Measurements from ENCODE around the gene S1PR4.
A peak's percentile ranks its signal among the peaks of the same experiment; 100 is the strongest.
"Not testable (repeated sequence)": the region's sequence is repeated elsewhere in the genome, so short reads cannot be mapped to it uniquely, and the experiment has no call there.

S1PR4 gene

GRCh38 chr19:3153286-3154230 lies 25.0 kb upstream of the S1PR4 start:
- no peak for DNase-seq

GRCh38 chr19:3154447-3154846 lies 24.1 kb upstream of the S1PR4 start:
- not testable (repeated sequence) for DNase-seq

GRCh38 chr19:3154957-3155736 lies 23.4 kb upstream of the S1PR4 start:
- peak; percentile 59 for DNase-seq

- DNase-seq = no peak
Measured at GRCh38 chr19:3157096-3157845, 21.3 kb upstream of the S1PR4 start.

- DNase-seq = no peak
Measured at GRCh38 chr19:3159565-3159964, 19.0 kb upstream of the S1PR4 start.

- no peak for DNase-seq
Measured at GRCh38 chr19:3160219-3160618, 18.4 kb upstream of the S1PR4 start.

GRCh38 chr19:3161453-3161852 lies 17.1 kb upstream of the S1PR4 start:
- DNase-seq = no peak

GRCh38 chr19:3162418-3163229 lies 15.9 kb upstream of the S1PR4 start:
- DNase-seq = peak; percentile 59

- DNase-seq = peak; percentile 72
Measured at GRCh38 chr19:3163230-3163886, 15.2 kb upstream of the S1PR4 start.

GRCh38 chr19:3163943-3164342 lies 14.6 kb upstream of the S1PR4 start:
- DNase-seq = no peak

GRCh38 chr19:3167533-3168272 lies 10.9 kb upstream of the S1PR4 start:
- DNase-seq = no peak

GRCh38 chr19:3171894-3172672 lies 6.5 kb upstream of the S1PR4 start:
- no peak for DNase-seq

GRCh38 chr19:3172673-3173000 lies 5.9 kb upstream of the S1PR4 start:
- not testable (repeated sequence) for DNase-seq

- DNase-seq = no peak
Measured at GRCh38 chr19:3175781-3176714, 2.5 kb upstream of the S1PR4 start.

- DNase-seq = peak; percentile 65
Measured at GRCh38 chr19:3176715-3177501, 1.7 kb upstream of the S1PR4 start.

- peak; percentile 56 for DNase-seq
Measured at GRCh38 chr19:3178973-3179738, 587 bp downstream of the S1PR4 start.

GRCh38 chr19:3179739-3180293 lies 1.2 kb downstream of the S1PR4 start:
- DNase-seq = peak; percentile 55
